IMR-90 (cell line): ENCODE data around the gene MEGF11. TPM values are rescaled to one million over a fixed set of nuclear protein-coding genes. Genes with fewer than 3 reads are reported as not detected.

Source experiments
- ATAC-seq: fragments of 200-7000 bp; cut with Tn5 transposase; 2 replicates; pipeline ENCODE4 v1.9.1; 2020; ENCODE audit warnings: low read depth, mild to moderate bottlenecking, moderate library complexity
- BruUV-seq: library from RNA; stranded (reverse); fragments of 400-500 nt; replicated peaks from 2 replicates; lab custom pipeline; 2021; lab: Mats Ljungman, UMichigan
- CTCF ChIA-PET: fragments of 300-600 bp; formaldehyde crosslinking; extraction: SDS; loops from one replicate; lab custom pipeline; 2021; ENCODE audit warnings: antibody characterized with exemption; lab: Yijun Ruan, JAX
- POLR2A ChIA-PET: fragments of 300-600 bp; sonication (Branson Sonifier 250); formaldehyde crosslinking; loops from one replicate; lab custom pipeline; 2022; ENCODE audit warnings: antibody characterized with exemption; ENCODE audit not compliant: unreplicated experiment; lab: Charles Lee
- DNase-seq: peaks from one replicate; pipeline ENCODE4 v3.0.0; 2013
- H2AFZ ChIP-seq: replicated peaks from 2 replicates; pipeline ENCODE3; 2013; ENCODE audit warnings: low read length, mild to moderate bottlenecking; ENCODE audit not compliant: poor library complexity
- H2AK5ac ChIP-seq: 2 replicates; pipeline ENCODE4 v1.6.1; 2013; ENCODE audit warnings: low read depth, low read length, inconsistent platforms
- H2AK9ac ChIP-seq: replicated peaks from 2 replicates; pipeline ENCODE3; 2013; ENCODE audit warnings: mild to moderate bottlenecking, low read depth, low read length, moderate library complexity; ENCODE audit not compliant: poor library complexity
- H2BK120ac ChIP-seq: 2 replicates; pipeline ENCODE4 v1.6.1; 2013; ENCODE audit warnings: low read depth, low read length, inconsistent platforms
- H2BK15ac ChIP-seq: 3 replicates; pipeline ENCODE4 v1.6.1; 2013; ENCODE audit warnings: low read depth, low read length, inconsistent platforms
- H2BK20ac ChIP-seq: 2 replicates; pipeline ENCODE4 v1.6.1; 2013; ENCODE audit warnings: low read depth, mild to moderate bottlenecking, inconsistent platforms, low read length, moderate library complexity
- H2BK5ac ChIP-seq: 2 replicates; pipeline ENCODE4 v1.6.1; 2013; ENCODE audit warnings: mild to moderate bottlenecking, low read depth, low read length, inconsistent platforms; ENCODE audit not compliant: poor library complexity, severe bottlenecking
- H3K14ac ChIP-seq: replicated peaks from 2 replicates; pipeline ENCODE4 v1.6.1; 2013; ENCODE audit warnings: low read depth, low read length, inconsistent platforms
- H3K18ac ChIP-seq: 2 replicates; pipeline ENCODE4 v1.6.1; 2013; ENCODE audit warnings: low read depth, low read length, control low read depth
- H3K23ac ChIP-seq: 2 replicates; pipeline ENCODE4 v1.6.1; 2013; ENCODE audit warnings: low read depth, low read length, inconsistent platforms
- H3K27ac ChIP-seq: 2 replicates; pipeline ENCODE4 v1.5.1; 2013; ENCODE audit warnings: mild to moderate bottlenecking, control low read depth, low read length; ENCODE audit not compliant: insufficient read depth
- H3K27me3 ChIP-seq: 2 replicates; pipeline ENCODE4 v1.6.1; 2013; ENCODE audit warnings: low read length; ENCODE audit not compliant: control insufficient read depth, insufficient read depth
- H3K36me3 ChIP-seq: 2 replicates; pipeline ENCODE4 v1.6.1; 2013; ENCODE audit warnings: low read length, mixed read lengths; ENCODE audit not compliant: control insufficient read depth, insufficient read depth
- H3K4ac ChIP-seq: 2 replicates; pipeline ENCODE4 v1.6.1; 2013; ENCODE audit warnings: low read depth, low read length, inconsistent platforms
- H3K4me1 ChIP-seq: 2 replicates; pipeline ENCODE4 v1.6.1; 2013; ENCODE audit warnings: low read length, mixed read lengths; ENCODE audit not compliant: control insufficient read depth, insufficient read depth
- H3K4me2 ChIP-seq: 2 replicates; pipeline ENCODE4 v1.6.1; 2013; ENCODE audit warnings: low read depth, mild to moderate bottlenecking, control low read depth, low read length, moderate library complexity
- H3K4me3 ChIP-seq: 2 replicates; pipeline ENCODE4 v1.5.1; 2013; ENCODE audit warnings: low read depth, mild to moderate bottlenecking, control low read depth, low read length, moderate library complexity; ENCODE audit not compliant: insufficient read depth
- H3K56ac ChIP-seq: 2 replicates; pipeline ENCODE4 v1.6.1; 2013; ENCODE audit warnings: low read length, inconsistent platforms; ENCODE audit not compliant: insufficient read depth; ENCODE audit errors: extremely low read depth
- H3K79me1 ChIP-seq, 2 experiments: 2 replicates each; pipeline ENCODE4 v1.6.1; 2013; ENCODE audit warnings: low read length in 2 of 2, inconsistent platforms in 1 of 2, low read depth in 1 of 2
- H3K9ac ChIP-seq: 2 replicates; pipeline ENCODE4 v1.6.1; 2013; ENCODE audit warnings: low read depth, low read length, control low read depth
- H3K9me1 ChIP-seq: 2 replicates; pipeline ENCODE4 v1.6.1; 2013; ENCODE audit warnings: low read length, inconsistent platforms; ENCODE audit not compliant: insufficient read depth
- H3K9me3 ChIP-seq: 2 replicates; pipeline ENCODE4 v1.6.1; 2013; ENCODE audit warnings: low read length; ENCODE audit not compliant: control insufficient read depth, insufficient read depth
- H4K20me1 ChIP-seq: 2 replicates; pipeline ENCODE4 v1.6.1; 2013; ENCODE audit warnings: low read length, inconsistent platforms; ENCODE audit not compliant: insufficient read depth
- H4K5ac ChIP-seq: 2 replicates; pipeline ENCODE4 v1.6.1; 2013; ENCODE audit warnings: mild to moderate bottlenecking, low read depth, low read length, control low read depth
- H4K8ac ChIP-seq, 2 experiments: 2 replicates each; pipeline ENCODE4 v1.6.1; 2013; ENCODE audit warnings: low read depth in 2 of 2, low read length in 2 of 2, control low read depth in 1 of 2, inconsistent platforms in 1 of 2
- H4K91ac ChIP-seq: 2 replicates; pipeline ENCODE4 v1.6.1; 2013; ENCODE audit warnings: low read depth, low read length, inconsistent platforms; ENCODE audit not compliant: insufficient read depth
- CEBPB ChIP-seq: IDR thresholded peaks from 2 replicates; pipeline ENCODE4 v1.6.1; 2012; ENCODE audit warnings: low read depth, low read length, improper control_type of control experiment
- FOS ChIP-seq: fragments of 150-350 bp; IDR thresholded peaks from 2 replicates; pipeline ENCODE4 v1.6.1; 2016; ENCODE audit warnings: low read depth, low read length
- NFE2L2 ChIP-seq: fragments of 150-350 bp; IDR thresholded peaks from 2 replicates; pipeline ENCODE4 v1.6.1; 2016; ENCODE audit warnings: low read depth, mild to moderate bottlenecking, low read length
- RFX5 ChIP-seq: IDR thresholded peaks from 2 replicates; pipeline ENCODE4 v1.8.0; 2012; ENCODE audit warnings: low read depth, mild to moderate bottlenecking, low read length, moderate library complexity
- WGBS, 2 experiments: methylation state at CpG; one replicate each; pipeline versions ENCODE4 v1.1.5 to v1.1.7; 2013; ENCODE audit warnings: missing lambda C conversion rate in 2 of 2; ENCODE audit not compliant: insufficient read length in 1 of 2; ENCODE audit errors: extremely low coverage in 2 of 2; 5-methylcytosine and 5-hydroxymethylcytosine counted together
- dilution Hi-C: fragments of 300-500 bp; cut with HindIII; formaldehyde crosslinking; loops from one replicate; pipeline ENCODE4 v1.14.3; 2018; ENCODE audit warnings: low sequenced_read_pairs; ENCODE audit not compliant: unreplicated experiment
- in situ Hi-C: fragments of 300-500 bp; cut with MboI; formaldehyde crosslinking; loops from 3 replicates; pipeline ENCODE4 v1.14.3; 2019; ENCODE audit warnings: low sequenced_read_pairs, inconsistent platforms, mixed read lengths
- intact Hi-C: fragments of 100-400 bp; cut with micrococcal nuclease; formaldehyde crosslinking; loops from 2 replicates; pipeline ENCODE4 v1.10.0; 2022
- polyA plus RNA-seq, 3 experiments: library from polyadenylated mRNA; depleted of rRNA; stranded (reverse); fragments of >200 nt; gene quantifications; 2 replicates each; pipeline ENCODE4 v1.2.3, GENCODE V29; 2012; ENCODE audit warnings: low replicate concordance in 1 of 3
- total RNA-seq: library from RNA; depleted of rRNA; stranded (reverse); fragments of >200 nt; gene quantifications from 2 replicates; pipeline ENCODE4 v1.2.3, GENCODE V29; 2012

MEGF11 gene
- total and polyA plus RNA-seq, 2 of the 4 experiments (the other 2 are of a cell fraction) = not detected

DNA sequence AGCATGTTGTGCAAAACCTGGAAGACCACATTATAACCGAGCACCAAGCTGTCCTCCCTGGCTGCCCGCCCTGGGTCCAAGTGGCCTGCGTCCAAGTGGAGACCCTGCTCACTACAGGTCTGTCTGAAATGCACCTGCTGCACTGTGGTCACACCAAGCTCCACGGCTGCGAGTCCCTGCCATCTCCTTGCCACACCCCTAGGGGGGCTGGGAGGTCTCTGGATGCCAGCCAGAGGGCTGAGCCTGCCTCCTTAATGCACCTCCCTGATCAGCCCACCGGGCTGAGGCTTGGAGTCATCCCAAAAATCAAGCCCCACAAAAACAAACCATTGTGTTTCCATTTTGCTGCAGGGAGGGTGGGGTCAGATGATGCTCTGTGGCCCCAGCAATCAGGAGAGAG, 187.1 kb downstream of the MEGF11 start:
- Histone ChIP-seq H2BK5ac (no peak overlapping the region), H3K4ac (no peak overlapping the region), H2BK15ac (no peak overlapping the region), H2BK20ac (no peak overlapping the region), H3K27ac (no peak overlapping the region), H3K14ac (no peak overlapping the region), H2AK5ac (no peak overlapping the region), H3K4me2 (no peak overlapping the region), H3K9me3 (no peaks in the 10 kb centered on the region; the same call in 1 of the 2 replicates), H3K79me1 (no peaks in the 10 kb centered on the region), H3K4me1 (no peaks in the 10 kb centered on the region), H3K9me1 (no peaks in the 10 kb centered on the region), H2AFZ (no peak overlapping the region), H3K27me3 (peaks cover 33% of the 10 kb centered on the region), H4K8ac (no peak overlapping the region), H3K36me3 (no peaks in the 10 kb centered on the region), H3K9ac (no peak overlapping the region), H3K56ac (no peak overlapping the region), H3K18ac (no peak overlapping the region), H4K5ac (no peak overlapping the region), H4K91ac (no peak overlapping the region), H2AK9ac (no peak overlapping the region), H3K4me3 (no peak overlapping the region), H2BK120ac (no peak overlapping the region), H4K20me1 (no peaks in the 10 kb centered on the region), H3K23ac (no peak overlapping the region)
- CTCF ChIA-PET = interaction anchor here (0.6 kb wide), 1 partner anchor 1808 kb away, joined by 6 read pairs; no protein-coding TSS in a partner anchor
- TF ChIP-seq NFE2L2 = no peak
- no peak for TF ChIP-seq RFX5
- no peak for TF ChIP-seq FOS
- TF ChIP-seq CEBPB = no peak
- dilution Hi-C loops = no loop called here
- BruUV-seq = no TSS peak
- WGBS, 2 experiments = 47% methylated on average over 2 of the region's 6 CpGs; no CpG with 5 or more reads in 1 of the 2 experiments
- POLR2A ChIA-PET = no interaction called here
- ATAC-seq (no peak), DNase-seq (no peak)
- intact Hi-C loops = no loop called here
- in situ Hi-C loops = no loop called here
